ENCODE measurements around the gene RAB8A. TPM values are rescaled to one million over a fixed set of nuclear protein-coding genes. Genes with fewer than 3 reads are reported as not detected.

RAB8A gene
- total and polyA plus RNA-seq, 2 experiments from 2014 or later, result 53.1 to 59.5 TPM

- H2AFZ ChIP-seq, result peak within 1 kb of the TSS; percentile 95
- no peaks in the 10 kb centered on the region for H3K9me2 ChIP-seq (ENCODE audit: insufficient read depth)
- H3K4me1 ChIP-seq (ENCODE audit: insufficient read depth), result peaks cover 6% of the 10 kb centered on the region; the same call in 1 of the 2 replicates
- H3F3A ChIP-seq (replicated peaks; ENCODE audit: low read depth), result 0 out of 2 replicates have a peak, but pooled peaks cover 5% of the 10 kb centered on the region
- peak within 1 kb of the TSS; percentile 64 for H3K4me2 ChIP-seq
- TF ChIP-seq NANOG (IDR thresholded peaks at IDR 0.05; ENCODE audit: borderline replicate concordance) (no peak), ZNF114 (CRISPR knock-in tag; IDR thresholded peaks at IDR 0.05) (no peak), EZH2phosphoT487 (IDR thresholded peaks at IDR 0.05; ENCODE audit: unreplicated experiment) (no peak), JUNB (IDR thresholded peaks at IDR 0.05; ENCODE audit: unreplicated experiment) (no peak), STAT1 (IDR thresholded peaks at IDR 0.05; ENCODE audit: unreplicated experiment) (no peak), ZNF462 (CRISPR knock-in tag; IDR thresholded peaks at IDR 0.05) (no peak), ETS1 (IDR thresholded peaks at IDR 0.05) (no peak), POLR2AphosphoS5 (IDR thresholded peaks at IDR 0.05; ENCODE audit: low read depth) (no peak), CREB1 (CRISPR knock-in tag; IDR thresholded peaks at IDR 0.05; ENCODE audit: low read depth) (no peak), EZH2 (IDR thresholded peaks at IDR 0.05; ENCODE audit: low read depth, unreplicated experiment) (no peak), ZNF331 (CRISPR knock-in tag; IDR thresholded peaks at IDR 0.05; ENCODE audit: low read depth) (no peak)
- TF ChIP-seq, protein P1, sequence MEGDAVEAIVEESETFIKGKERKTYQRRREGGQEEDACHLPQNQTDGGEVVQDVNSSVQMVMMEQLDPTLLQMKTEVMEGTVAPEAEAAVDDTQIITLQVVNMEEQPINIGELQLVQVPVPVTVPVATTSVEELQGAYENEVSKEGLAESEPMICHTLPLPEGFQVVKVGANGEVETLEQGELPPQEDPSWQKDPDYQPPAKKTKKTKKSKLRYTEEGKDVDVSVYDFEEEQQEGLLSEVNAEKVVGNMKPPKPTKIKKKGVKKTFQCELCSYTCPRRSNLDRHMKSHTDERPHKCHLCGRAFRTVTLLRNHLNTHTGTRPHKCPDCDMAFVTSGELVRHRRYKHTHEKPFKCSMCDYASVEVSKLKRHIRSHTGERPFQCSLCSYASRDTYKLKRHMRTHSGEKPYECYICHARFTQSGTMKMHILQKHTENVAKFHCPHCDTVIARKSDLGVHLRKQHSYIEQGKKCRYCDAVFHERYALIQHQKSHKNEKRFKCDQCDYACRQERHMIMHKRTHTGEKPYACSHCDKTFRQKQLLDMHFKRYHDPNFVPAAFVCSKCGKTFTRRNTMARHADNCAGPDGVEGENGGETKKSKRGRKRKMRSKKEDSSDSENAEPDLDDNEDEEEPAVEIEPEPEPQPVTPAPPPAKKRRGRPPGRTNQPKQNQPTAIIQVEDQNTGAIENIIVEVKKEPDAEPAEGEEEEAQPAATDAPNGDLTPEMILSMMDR (conservative IDR thresholded peaks at IDR 0.05; ENCODE audit: low read depth in 2 of 2), result no peak
- TF ChIP-seq, protein P2, sequence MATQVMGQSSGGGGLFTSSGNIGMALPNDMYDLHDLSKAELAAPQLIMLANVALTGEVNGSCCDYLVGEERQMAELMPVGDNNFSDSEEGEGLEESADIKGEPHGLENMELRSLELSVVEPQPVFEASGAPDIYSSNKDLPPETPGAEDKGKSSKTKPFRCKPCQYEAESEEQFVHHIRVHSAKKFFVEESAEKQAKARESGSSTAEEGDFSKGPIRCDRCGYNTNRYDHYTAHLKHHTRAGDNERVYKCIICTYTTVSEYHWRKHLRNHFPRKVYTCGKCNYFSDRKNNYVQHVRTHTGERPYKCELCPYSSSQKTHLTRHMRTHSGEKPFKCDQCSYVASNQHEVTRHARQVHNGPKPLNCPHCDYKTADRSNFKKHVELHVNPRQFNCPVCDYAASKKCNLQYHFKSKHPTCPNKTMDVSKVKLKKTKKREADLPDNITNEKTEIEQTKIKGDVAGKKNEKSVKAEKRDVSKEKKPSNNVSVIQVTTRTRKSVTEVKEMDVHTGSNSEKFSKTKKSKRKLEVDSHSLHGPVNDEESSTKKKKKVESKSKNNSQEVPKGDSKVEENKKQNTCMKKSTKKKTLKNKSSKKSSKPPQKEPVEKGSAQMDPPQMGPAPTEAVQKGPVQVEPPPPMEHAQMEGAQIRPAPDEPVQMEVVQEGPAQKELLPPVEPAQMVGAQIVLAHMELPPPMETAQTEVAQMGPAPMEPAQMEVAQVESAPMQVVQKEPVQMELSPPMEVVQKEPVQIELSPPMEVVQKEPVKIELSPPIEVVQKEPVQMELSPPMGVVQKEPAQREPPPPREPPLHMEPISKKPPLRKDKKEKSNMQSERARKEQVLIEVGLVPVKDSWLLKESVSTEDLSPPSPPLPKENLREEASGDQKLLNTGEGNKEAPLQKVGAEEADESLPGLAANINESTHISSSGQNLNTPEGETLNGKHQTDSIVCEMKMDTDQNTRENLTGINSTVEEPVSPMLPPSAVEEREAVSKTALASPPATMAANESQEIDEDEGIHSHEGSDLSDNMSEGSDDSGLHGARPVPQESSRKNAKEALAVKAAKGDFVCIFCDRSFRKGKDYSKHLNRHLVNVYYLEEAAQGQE (IDR thresholded peaks at IDR 0.05; ENCODE audit: unreplicated experiment), result no peak
- H3K4me1 Mint-ChIP-seq, result peaks cover 8% of the 10 kb centered on the region; the same call in 2 of the 3 replicates
- 0 out of 2 replicates have a peak within 1 kb of the TSS, but pooled peaks have one; percentile 13 for H3K4me3 ChIP-seq
- no peaks in the 10 kb centered on the region; the same call in 2 of the 3 replicates for H3K9me3 Mint-ChIP-seq
- peak; percentile 86 for DNase-seq (ENCODE audit: low spot score)
- H3K36me3 Mint-ChIP-seq (ENCODE audit: low read depth), result no peaks in the 10 kb centered on the region
- peak within 1 kb of the TSS; percentile 31 for H3K4me3 Mint-ChIP-seq
- H3K27ac Mint-ChIP-seq, result no peak within 1 kb of the TSS
- no peaks in the 10 kb centered on the region for H3K36me3 ChIP-seq (ENCODE audit: insufficient read depth)
- H3K79me2 ChIP-seq (replicated peaks; ENCODE audit: insufficient read depth), result no peaks in the 10 kb centered on the region
- no peak within 1 kb of the TSS for H3K27ac ChIP-seq (ENCODE audit: low read depth)
- peaks cover 7% of the 10 kb centered on the region for H3K27me3 Mint-ChIP-seq (ENCODE audit: insufficient read depth, low read depth, poor library complexity)
- H4K20me1 ChIP-seq (replicated peaks; ENCODE audit: insufficient read depth), result no peaks in the 10 kb centered on the region
- ATAC-seq, result peak; percentile 98
- no peaks in the 10 kb centered on the region for H3K27me3 ChIP-seq (ENCODE audit: insufficient read depth)
Measured at GRCh38 chr19:16143399-16144215, 31.9 kb downstream of the RAB8A start, which contains the start of gene HSH2D. TSS of gene HSH2D (plus strand) at chr19:16143685. CDS start at chr19:16148751, 5,066 bp downstream.

All from GM23338 (cell line).